BLaER1 treated with 17β-estradiol and CSF1 and Interleukin-3, amounts not matched to agents 10 nM and 100 nM (cell line): Measurements from ENCODE around the gene RAB6A.
"Not testable (repeated sequence)": the region's sequence is repeated elsewhere in the genome, so short reads cannot be mapped to it uniquely, and the experiment has no call there.

Source experiments
- H3K27ac ChIP-seq, 11 experiments: shearing (Covaris generic); formaldehyde crosslinking; 2 replicates each; pipeline ENCODE4 v1.8.1; 2022
- H3K27me3 ChIP-seq, 11 experiments: shearing (Covaris generic); formaldehyde crosslinking; 2 replicates each; pipeline ENCODE4 v1.8.1; 2022
- H3K36me3 ChIP-seq, 11 experiments: shearing (Covaris generic); formaldehyde crosslinking; 2 replicates each; pipeline ENCODE4 v1.8.1; 2022
- H3K4me1 ChIP-seq, 10 experiments: shearing (Covaris generic); formaldehyde crosslinking; 2 replicates each; pipeline ENCODE4 v1.8.1; 2022
- H3K4me2 ChIP-seq, 11 experiments: shearing (Covaris generic); formaldehyde crosslinking; 2 replicates each; pipeline ENCODE4 v1.8.1; 2022
- H3K4me3 ChIP-seq, 10 experiments: shearing (Covaris generic); formaldehyde crosslinking; 2 replicates each; pipeline ENCODE4 v1.8.1; 2022
- H3K9ac ChIP-seq, 11 experiments: shearing (Covaris generic); formaldehyde crosslinking; 2 replicates each; pipeline ENCODE4 v1.8.1; 2022
- H3K9me3 ChIP-seq, 11 experiments: shearing (Covaris generic); formaldehyde crosslinking; replicated peaks in 1 of 11; 2 replicates each; pipeline ENCODE4 v1.8.1; 2022
- H4K20me1 ChIP-seq, 11 experiments: shearing (Covaris generic); formaldehyde crosslinking; 2 replicates each; pipeline ENCODE4 v1.8.1; 2022
- Cebpa-rat ChIP-seq, 11 experiments: shearing (Covaris generic); IDR thresholded peaks; 2 replicates each; pipeline ENCODE4 v1.8.1; 2022

Gene RAB6A

DNA sequence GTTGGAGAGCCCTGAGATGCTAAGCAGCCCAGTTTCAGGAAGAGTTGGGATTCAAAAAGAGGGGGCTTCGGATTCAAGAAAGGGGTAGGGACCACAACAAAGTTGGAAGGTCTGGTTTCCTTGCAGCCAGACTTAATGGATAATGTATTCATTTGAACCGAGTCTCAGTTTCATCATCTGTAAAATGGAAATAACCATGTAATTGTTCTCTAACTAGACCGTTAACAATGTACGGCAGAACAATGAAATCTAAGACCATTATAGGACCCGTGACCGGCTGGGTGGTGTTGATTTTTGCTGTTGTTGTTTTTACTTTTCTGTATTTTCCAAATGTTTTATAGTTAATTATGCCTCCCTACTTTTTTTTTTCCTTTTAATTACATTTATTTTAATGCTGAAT is 20.4 kb upstream of the RAB6A start:
- no peaks in the 10 kb centered on the region for H3K27me3 ChIP-seq
- TF ChIP-seq Cebpa-rat (IDR thresholded peaks at IDR 0.05) = no peak
- no peak overlapping the region for H3K9ac ChIP-seq
- H3K4me3 ChIP-seq = no peak overlapping the region
- no peaks in the 10 kb centered on the region for H4K20me1 ChIP-seq
- peaks cover 0 to 16% (median 10%) of the 10 kb centered on the region in 10 experiments; a peak in 12 of 20 replicates for H3K4me1 ChIP-seq
- no peaks in the 10 kb centered on the region for H3K36me3 ChIP-seq
- H3K27ac ChIP-seq = no peak overlapping the region
- H3K9me3 ChIP-seq = peaks cover 0 to 12% (median under 1%) of the 10 kb centered on the region in 11 experiments; a peak in 6 of 22 replicates
- H3K4me2 ChIP-seq = no peak overlapping the region

DNA sequence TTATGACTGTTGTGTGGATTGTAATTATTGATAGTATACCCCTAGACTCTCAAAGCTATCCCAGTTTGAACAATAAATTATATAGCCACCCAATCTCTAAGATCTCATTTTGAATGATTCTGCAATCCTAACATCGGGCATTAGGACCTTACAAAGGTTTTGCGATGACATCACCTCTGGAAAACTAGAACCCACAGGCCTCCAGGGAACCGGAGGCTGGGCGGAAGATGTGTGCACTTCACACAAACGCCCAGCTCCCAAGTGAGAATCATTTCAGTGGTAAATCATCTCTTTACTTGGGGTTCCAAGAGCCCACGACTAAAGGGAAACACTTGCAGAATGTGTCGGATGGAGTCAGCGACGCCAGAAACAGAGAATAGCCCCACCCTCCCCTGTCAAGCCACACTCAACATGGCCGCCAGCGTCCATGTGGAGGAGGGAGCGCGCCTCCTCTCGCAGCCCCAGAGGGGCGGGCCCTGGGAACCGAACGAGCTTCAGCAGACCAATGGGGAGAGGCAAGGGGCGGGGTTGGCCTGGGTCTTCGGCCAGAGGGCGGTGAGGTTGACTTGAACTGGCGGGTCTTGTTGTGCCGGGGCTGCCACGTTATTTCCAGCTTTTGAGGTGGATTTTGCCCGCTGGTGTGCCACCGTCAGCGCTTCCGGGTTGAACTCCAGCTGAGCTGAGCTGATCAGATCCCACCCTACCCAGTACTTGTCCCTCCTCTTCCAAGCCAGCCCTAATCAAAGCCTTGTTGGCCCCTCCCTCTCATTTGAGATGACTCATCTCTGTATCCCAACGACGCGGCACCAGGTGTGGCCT is 18.4 kb upstream of the RAB6A start:
- no peaks in the 10 kb centered on the region for H3K36me3 ChIP-seq
- peak overlapping the region; percentile 55 to 87 (median 75) for H3K4me2 ChIP-seq
- H3K4me1 ChIP-seq = peaks cover 0 to 16% (median 10%) of the 10 kb centered on the region in 10 experiments; a peak in 12 of 20 replicates
- no peaks in the 10 kb centered on the region for H3K27me3 ChIP-seq
- peak overlapping the region; percentile 72 to 91 (median 84) for H3K27ac ChIP-seq
- peak overlapping the region; percentile 51 to 71 (median 60) for H3K4me3 ChIP-seq
- H3K9ac ChIP-seq = peak overlapping the region; percentile 71 to 86 (median 81)
- no peak for TF ChIP-seq Cebpa-rat (IDR thresholded peaks at IDR 0.05)
- H3K9me3 ChIP-seq = peaks cover 5 to 27% (median 16%) of the 10 kb centered on the region in 11 experiments; a peak in 16 of 22 replicates
- H4K20me1 ChIP-seq = no peaks in the 10 kb centered on the region

DNA sequence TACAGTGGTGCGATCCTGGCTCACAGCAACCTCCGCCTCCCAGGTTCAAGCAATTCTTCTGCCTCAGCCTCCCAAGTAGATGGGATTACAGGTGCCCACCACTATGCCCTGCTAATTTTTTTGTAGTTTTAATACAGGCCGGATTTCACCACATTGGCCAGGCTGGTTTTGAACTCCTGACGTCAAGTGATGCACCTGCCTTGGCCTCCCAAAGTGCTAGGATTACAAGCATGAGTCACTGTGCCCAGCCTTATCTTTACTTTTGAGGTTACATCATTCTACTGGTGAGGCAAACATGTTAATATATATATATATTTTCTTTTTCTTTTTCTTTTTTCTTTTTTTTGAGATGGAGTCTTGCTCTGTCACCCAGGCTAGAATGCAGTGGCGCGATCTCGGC is 9.9 kb upstream of the RAB6A start:
- H3K4me1 ChIP-seq, H3K4me3 ChIP-seq, H3K27ac ChIP-seq, H3K9ac ChIP-seq, H4K20me1 ChIP-seq, H3K36me3 ChIP-seq, H3K27me3 ChIP-seq, H3K4me2 ChIP-seq: not testable (repeated sequence)
- H3K9me3 ChIP-seq = peaks cover 5 to 19% (median 16%) of the 10 kb centered on the region in 11 experiments; a peak in 16 of 22 replicates

DNA sequence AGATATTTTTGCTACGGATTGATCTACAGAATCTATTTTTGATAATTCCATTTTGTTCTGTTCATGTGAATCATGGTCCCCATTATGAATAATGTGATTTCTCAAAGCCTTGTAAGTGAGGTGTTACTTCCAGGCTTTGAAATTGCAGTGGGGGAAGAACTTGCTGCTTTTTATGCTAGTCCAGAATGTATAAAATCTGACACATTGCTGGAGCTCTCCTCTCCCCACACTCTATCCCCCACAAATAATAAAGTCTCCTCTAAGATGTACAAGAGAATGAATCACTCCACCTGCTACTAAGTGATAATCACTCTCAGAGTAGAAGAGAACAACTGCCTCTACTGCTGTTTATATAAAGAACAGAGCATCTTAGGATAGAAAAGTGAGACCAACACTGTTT is 5.9 kb upstream of the RAB6A start:
- H4K20me1 ChIP-seq = no peaks in the 10 kb centered on the region
- H3K4me2 ChIP-seq = no peak overlapping the region
- no peaks in the 10 kb centered on the region for H3K27me3 ChIP-seq
- H3K9ac ChIP-seq = no peak overlapping the region
- H3K9me3 ChIP-seq = no peaks in the 10 kb centered on the region
- no peak overlapping the region for H3K27ac ChIP-seq
- H3K4me1 ChIP-seq = peaks cover 0 to 32% (median under 1%) of the 10 kb centered on the region in 10 experiments; a peak in 6 of 20 replicates
- no peak overlapping the region for H3K4me3 ChIP-seq
- TF ChIP-seq Cebpa-rat (IDR thresholded peaks at IDR 0.05) = no peak
- H3K36me3 ChIP-seq = no peaks in the 10 kb centered on the region

DNA sequence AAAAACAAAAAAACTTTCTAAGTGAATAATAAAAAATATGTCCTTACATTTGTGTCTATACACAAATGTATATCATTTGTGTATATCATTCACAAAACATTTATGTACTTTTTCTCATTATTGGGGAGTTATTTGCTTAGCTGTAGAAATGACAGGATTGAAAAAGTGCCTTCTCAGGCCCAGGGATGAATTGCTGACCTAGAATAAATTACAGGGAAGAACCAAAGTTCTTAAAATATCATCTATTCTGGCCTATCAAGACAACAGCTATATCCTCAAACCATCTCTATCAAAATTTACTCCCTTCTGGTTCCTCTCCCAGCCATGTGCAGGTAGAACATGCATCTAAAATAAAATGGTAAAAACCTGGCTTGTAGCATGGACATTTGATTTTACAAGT is 1.9 kb upstream of the RAB6A start:
- Histone ChIP-seq H3K27ac (no peak overlapping the region), H3K9me3 (no peaks in the 10 kb centered on the region), H3K27me3 (no peaks in the 10 kb centered on the region), H3K9ac (no peak overlapping the region), H3K4me3 (no peak overlapping the region), H4K20me1 (peaks cover 7 to 29% (median 21%) of the 10 kb centered on the region in 11 experiments; a peak in 20 of 22 replicates), H3K36me3 (0 out of 22 replicates have a peak, but pooled peaks cover 0 to 3% (median 0%) of the 10 kb centered on the region in 11 experiments), H3K4me2 (peak overlapping the region in 2 of 11 experiments; percentile 60 to 81; a peak in 3 of 22 replicates), H3K4me1 (peaks cover 18 to 46% (median 20%) of the 10 kb centered on the region in 10 experiments)
- TF ChIP-seq Cebpa-rat (IDR thresholded peaks at IDR 0.05) = no peak

DNA sequence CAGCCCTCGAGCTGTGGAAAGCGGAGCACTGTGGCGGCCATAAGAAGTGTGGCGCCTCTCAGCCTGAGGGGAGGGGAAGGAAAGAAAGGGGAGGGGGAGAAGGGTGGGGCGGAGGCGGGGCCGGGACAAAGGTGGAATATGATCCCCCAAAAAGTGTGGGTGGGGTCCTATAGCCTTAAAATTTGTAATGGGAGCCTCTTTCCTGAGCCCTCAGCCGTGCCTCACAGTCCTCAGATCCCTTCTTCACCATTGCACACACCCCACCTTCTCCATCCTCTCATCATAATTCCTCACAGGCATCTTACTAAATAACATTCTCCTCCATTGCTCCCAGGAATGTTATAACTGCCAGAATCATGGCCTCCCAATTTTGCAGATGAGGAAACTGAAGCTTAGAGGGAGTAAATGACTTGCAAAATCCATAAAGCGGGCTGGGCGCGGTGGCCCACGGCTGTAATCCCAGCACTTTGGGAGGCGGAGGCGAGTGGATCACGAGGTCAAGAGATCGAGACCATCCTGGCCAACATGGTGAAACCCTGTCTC is 600 bp upstream of the RAB6A start:
- Histone ChIP-seq H3K27ac (peak overlapping the region; percentile 41 to 93 (median 66); a peak in 19 of 22 replicates), H3K27me3 (no peaks in the 10 kb centered on the region), H3K9ac (peak overlapping the region; percentile 42 to 96 (median 92); a peak in 17 of 22 replicates)

DNA sequence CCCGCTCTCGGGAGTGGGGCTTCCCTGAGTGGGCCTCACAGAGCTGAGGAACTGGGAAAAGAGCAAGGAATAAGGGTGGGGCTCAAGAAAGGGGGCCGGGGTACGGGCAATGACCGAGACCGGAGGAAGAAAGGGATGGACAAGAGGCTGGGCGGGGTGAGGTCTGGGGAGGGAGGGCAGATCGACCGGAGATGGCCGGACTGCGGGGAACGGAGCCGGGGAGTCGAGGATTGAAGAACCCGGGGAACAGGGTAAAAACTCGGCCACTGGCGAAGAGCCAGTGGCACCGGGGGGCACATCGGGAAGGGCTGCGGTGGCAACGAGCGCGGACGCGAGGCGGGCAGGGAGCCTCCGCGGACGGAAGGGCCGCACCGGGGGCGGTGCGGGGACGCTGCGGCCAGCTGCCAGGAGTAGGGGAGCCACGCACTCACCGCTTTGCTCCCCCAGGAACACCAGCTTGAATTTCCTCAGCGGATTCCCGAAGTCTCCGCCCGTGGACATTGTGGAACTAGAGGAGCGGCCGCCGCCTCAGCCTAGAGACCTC is 667 bp downstream of the RAB6A start:
- Histone ChIP-seq H3K4me3 (peak overlapping the region; percentile 89 to 100 (median 98)), H3K9me3 (no peaks in the 10 kb centered on the region), H3K36me3 (peaks cover 0 to 13% (median 3%) of the 10 kb centered on the region in 11 experiments; a peak in 5 of 22 replicates), H3K4me2 (peak overlapping the region; percentile 75 to 94 (median 91)), H3K9ac (peak overlapping the region; percentile 91 to 96 (median 94)), H3K27me3 (no peaks in the 10 kb centered on the region), H4K20me1 (peaks cover 10 to 51% (median 44%) of the 10 kb centered on the region in 11 experiments; a peak in 20 of 22 replicates), H3K4me1 (peaks cover 18 to 69% (median 32%) of the 10 kb centered on the region in 10 experiments), H3K27ac (peak overlapping the region; percentile 76 to 93 (median 88))
- no peak for TF ChIP-seq Cebpa-rat (IDR thresholded peaks at IDR 0.05)

More for the DNA sequence above, 600 bp upstream of the RAB6A start:
- H4K20me1 ChIP-seq = peaks cover 7 to 39% (median 32%) of the 10 kb centered on the region in 11 experiments; a peak in 20 of 22 replicates
- no peak for TF ChIP-seq Cebpa-rat (IDR thresholded peaks at IDR 0.05)
- peaks cover 18 to 57% (median 25%) of the 10 kb centered on the region in 10 experiments for H3K4me1 ChIP-seq
- H3K9me3 ChIP-seq = no peaks in the 10 kb centered on the region
- peak overlapping the region; percentile 35 to 81 (median 56); a peak in 19 of 22 replicates for H3K4me2 ChIP-seq
- H3K4me3 ChIP-seq = peak overlapping the region; percentile 42 to 100 (median 98); a peak in 17 of 20 replicates
- H3K36me3 ChIP-seq = peaks cover 0 to 9% (median 0%) of the 10 kb centered on the region in 11 experiments; a peak in 2 of 22 replicates

DNA sequence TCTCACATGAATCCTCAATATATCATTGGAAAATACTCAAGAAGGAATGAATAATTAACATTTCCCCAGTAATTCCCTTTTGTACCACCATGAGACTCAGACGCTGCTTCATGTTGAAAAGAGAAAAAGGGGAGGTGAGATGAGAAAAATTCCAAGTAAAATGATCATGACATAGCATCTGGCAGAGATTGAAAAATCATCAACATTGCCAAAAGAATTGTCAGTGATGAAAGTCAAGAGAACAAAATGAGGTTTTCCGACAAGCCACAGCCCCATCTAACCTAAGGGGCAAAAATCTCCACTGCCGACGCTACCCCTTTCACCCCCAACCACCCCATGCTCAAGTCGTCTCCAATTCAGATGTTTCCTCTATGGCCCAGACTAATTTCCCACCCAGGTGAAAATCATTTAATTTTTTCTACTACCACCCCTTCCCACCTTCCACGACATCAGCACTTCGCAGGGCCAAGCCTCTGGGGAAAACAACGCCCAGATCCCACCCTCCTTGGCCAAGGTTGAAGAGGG is 1.2 kb downstream of the RAB6A start:
- H4K20me1 ChIP-seq = peaks cover 15 to 57% (median 49%) of the 10 kb centered on the region in 11 experiments; a peak in 20 of 22 replicates
- H3K4me3 ChIP-seq = peak overlapping the region; percentile 89 to 100 (median 98)
- H3K9ac ChIP-seq = peak overlapping the region; percentile 91 to 96 (median 94)
- no peaks in the 10 kb centered on the region for H3K27me3 ChIP-seq
- peak overlapping the region; percentile 75 to 94 (median 91) for H3K4me2 ChIP-seq
- peak overlapping the region; percentile 76 to 93 (median 88) for H3K27ac ChIP-seq
- no peaks in the 10 kb centered on the region for H3K9me3 ChIP-seq
- TF ChIP-seq Cebpa-rat (IDR thresholded peaks at IDR 0.05) = no peak
- peaks cover 0 to 17% (median 7%) of the 10 kb centered on the region in 11 experiments; a peak in 9 of 22 replicates for H3K36me3 ChIP-seq
- peaks cover 18 to 70% (median 32%) of the 10 kb centered on the region in 10 experiments for H3K4me1 ChIP-seq
